Right kidney (tissue), 1 donor: ENCODE measurements around the gene ITPKC.

Experiments
- DNase-seq: peaks from one replicate; pipeline ENCODE4 v3.0.0-alpha.2; 2016

Gene ITPKC

DNA sequence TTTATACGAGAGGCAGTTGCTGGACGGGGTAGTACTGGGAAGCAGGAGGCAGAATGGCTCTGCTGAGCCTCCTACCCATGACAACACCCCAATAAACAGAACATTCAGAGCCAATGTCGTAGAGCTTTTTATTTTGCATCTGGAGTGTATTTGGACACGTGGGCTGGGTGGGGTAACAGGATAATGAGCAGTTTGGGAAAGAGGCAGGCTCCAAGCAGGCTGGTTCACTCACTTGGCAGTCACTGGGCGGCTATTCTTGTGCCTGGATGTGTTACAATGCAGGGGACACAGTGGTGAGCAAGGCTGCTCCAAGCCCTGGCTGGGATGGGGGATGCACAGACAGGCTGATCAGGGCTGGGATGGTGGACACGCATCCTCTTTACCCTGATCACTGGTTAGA is 23.8 kb downstream of the ITPKC start:
- DNase-seq, result no peak

DNA sequence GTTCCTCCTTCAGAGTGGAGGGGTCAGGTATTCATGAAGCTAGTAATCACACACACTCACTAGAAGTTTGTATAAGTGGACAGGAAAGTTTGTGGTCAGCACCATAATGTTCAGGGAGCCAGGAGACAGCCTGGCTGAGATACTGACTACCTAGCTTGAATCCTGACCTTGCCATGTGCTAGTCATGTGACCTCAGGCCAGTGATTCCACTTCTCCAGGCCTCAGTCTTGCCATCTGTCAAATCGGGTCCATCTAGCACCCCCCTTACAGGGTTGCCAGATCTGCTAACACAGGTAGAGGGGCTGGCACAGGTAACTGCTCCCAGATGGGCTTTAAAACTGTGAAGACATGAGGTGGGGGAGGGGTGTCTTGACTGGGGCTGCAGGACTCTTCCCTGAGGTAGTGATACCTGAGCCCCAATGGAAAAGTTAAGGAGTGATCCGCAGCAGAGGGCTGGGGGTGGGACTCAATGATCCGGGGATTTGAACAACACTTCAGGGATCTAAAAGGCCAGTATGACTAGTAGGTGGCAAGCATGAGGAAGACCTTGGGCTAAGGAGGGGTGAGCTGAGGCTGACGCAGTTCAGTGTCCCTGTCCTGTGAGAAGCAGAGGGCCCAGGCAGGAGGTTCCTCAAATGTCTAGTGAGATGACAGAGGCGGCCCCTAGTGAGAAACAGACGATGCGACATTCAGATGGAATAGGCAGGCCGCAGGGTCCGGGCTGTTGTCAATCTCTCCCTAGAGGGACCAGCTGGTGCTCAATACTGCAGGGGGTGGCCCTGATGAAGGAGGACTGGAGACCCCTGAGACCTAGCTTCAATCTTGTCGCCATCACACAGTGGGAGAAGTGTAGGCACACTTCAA is 24.8 kb downstream of the ITPKC start:
- no peak for DNase-seq

DNA sequence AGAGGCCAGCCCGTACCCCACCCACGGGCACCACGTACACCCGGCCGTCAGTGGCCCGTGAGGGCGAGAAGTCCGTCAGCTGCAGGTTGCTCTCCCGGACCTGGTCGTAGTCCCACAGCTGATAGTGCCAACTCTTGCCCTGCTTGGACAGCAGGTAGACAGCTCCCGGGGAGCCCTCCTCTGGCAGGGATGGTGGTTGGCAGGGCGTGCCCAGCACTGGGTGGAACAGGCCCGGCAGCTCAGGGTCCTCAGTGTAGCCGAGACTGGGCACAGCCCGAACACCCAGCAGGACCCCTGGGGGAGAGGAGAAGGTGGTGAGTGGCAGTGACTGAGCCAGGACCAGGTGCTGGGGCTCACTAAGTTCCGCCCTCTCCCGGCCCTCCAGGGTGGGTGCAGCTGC is 25.6 kb downstream of the ITPKC start:
- DNase-seq, result no peak

DNA sequence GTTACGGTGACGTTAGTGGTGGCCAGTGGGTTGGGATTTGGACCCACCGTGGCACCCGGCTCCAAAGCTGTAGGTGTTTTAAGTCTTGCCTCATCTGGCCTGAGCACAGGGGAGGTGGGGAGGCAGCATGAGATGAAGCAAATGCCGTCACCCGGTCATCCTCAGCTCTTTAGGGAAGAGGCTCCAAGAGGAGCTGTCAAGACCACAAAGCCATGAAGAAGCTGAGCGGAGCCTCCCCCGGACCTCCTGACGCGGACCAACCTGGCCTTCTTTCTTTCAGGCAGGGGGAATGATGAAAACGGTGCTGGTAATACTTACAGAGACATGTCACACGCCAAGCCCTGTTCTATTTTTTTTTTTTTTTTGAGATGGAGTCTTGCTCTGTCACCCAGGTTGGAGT is 26.0 kb downstream of the ITPKC start:
- DNase-seq, result no peak

DNA sequence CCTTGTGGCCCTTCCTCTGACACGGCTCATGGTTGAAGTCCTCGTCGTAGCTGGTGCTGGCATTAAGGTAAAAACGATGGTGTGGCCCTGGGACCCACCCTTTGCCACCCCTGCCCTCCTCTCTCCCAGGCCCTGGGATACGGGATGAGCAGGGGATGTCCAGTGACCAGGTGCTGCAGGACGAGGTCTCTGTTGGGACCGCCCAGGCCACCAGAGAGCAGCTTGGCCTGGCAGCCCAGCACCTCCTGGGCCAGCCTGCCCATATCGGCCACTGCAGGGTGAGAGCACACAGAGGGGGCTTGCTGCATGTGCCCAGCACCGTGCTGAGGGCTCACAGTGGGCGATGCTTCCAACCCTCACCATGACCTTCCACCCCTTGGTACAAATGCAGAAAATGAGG is 27.0 kb downstream of the ITPKC start:
- no peak for DNase-seq

DNA sequence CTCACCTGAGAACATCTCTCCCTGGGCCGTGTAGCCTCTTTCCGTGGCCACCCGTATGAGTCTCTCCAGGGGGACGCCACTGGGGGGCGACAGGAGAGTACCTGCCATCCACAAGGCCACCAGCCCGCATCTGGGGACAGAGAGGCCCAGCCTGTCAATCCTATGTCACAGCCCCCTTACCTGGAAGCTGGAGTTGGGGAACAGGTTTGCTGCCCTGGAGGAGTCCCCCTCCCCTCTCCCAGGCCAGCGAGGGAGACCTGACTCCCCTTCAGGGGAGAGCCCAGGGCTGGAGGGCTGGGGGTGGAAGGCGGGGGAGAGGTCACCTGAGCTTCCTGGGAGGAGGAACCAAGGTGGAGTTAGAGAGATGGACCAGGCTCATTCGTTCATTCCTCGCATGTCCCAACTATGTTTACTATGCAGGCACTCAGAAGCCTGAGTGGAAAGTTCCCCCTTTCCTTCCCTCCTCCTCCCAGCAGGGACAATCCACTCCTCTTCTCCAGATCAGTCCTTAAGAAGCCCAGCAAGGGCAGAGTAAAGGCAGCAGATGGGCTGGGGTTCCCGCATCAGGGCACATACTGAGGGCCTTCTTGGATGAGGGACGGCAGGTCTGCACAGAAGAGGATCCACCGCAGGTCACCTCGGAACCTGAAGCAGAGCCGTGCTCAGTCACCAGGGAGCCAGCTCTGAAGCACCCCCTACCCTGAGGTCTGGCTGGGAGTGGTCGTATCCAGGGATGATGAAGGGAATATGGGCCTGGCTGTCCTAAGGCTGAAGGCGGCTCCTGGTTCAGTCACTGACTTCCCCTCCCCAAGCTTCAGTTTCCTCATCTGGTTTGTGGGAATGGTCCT is 27.9 kb downstream of the ITPKC start:
- peak; percentile 30 for DNase-seq

DNA sequence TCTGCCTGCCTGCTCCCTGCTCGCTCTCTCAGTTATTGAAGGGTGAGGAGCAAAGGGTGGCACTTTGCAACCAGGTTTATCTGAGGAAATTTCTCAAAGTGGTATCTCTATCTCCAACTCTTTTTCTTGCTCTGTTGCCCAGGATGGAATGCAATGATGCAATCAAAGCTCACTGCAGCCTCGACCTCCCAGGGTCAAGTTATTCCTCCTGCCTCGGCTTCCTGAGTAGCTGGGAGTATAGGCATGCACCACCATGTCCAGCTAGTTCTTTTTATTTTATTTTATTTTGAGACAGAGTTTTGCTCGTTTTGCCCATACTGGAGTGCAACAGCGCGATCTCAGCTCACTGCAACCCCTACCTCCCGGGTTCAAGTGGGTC is 28.5 kb downstream of the ITPKC start:
- DNase-seq, result no peak

DNA sequence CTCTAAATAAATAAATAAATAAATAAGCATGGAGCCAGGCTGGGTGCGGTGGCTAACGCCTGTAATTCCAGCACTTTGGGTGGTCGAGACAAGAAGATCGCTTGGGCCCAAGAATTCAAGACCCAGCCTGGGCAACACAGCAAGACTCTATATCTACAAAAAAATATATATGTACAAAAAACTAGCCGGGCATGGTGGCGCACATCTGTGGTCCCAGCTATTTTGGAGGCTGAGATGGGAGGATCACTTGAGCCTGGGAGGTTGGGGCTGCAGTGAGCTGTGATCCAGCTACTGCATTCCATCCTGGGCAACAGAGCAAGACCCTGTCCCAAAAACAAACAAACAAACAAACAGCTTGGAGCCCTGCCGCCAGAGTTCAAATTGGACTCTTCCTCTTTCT is 30.6 kb downstream of the ITPKC start:
- DNase-seq, result no peak

DNA sequence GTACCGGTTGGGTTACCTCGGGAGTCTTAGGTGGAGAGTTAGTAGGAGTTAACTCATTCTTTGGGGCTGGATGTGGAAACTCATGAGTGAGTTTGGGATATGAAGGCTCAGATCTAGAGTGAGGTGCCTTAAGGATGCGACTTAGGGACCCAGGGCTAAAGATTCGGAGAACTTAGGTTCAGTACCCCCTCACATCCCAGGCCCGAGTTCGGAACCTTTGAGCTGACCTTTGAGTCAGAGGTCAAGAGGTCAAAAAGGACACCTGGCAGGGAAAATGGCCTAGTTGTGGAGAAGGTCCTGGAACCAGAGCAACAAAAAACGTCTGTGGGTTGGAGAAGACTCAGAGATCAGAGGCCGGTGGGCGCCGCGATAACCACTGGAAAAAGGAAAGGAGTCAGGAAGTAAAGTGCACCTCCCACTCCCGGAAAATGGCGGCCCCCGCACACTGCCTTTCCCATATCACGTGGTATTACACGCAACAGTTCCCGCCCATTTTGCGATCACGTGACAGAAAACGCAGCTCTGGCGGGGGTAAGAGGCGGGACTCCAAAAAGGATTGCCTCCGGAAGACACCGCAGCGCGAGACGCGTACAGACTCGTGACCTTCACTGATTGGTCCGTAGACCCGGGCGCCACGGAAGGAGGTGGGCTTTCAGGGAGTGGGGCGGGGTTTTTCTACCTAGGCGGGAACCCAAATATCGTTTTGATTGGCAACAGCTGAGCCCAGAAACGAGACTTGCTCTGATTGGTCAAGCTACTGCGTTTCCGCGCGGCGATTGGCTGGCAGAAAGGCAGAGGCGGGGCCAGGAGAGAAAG is 33.4 kb downstream of the ITPKC start, which contains the start of gene ACTMAP:
Gene ACTMAP, minus strand, starts transcription at position 420 of the 816 bp plus-strand sequence. CDS start 674 bp downstream, outside the sequence.
- DNase-seq, result no peak

DNA sequence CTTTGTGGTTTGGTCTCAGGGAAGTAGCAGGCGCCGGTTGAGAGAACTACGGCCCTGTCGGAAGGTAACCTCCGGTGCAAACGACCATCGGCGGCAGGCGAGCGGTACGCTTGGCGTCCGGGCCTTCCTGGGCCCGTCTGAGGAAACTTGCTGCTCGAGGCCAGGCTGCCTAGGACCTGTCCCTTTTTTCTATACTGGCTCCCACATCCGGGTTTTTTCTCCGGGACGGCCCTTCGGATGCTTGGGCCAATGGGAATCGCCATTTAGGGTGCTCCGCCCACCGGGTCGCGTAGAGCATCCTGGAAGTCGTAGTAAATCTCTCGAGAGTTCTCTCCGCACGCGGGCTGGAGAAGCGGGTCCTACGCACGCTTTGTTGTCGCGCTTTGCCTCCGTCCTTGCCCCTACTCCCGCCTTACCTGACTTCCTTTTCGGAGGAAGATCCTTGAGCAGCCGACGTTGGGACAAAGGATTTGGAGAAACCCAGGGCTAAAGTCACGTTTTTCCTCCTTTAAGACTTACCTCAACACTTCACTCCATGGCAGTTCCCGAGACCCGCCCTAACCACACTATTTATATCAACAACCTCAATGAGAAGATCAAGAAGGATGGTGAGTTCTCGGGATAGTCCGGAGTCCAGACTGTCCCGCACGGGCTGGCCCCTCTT is 34.1 kb downstream of the ITPKC start, which contains the start of gene SNRPA:
Gene SNRPA, plus strand, starts transcription at position 330 of the 664 bp plus-strand sequence. Its CDS starts 206 bp downstream, at position 536.
- peak; percentile 100 for DNase-seq

DNA sequence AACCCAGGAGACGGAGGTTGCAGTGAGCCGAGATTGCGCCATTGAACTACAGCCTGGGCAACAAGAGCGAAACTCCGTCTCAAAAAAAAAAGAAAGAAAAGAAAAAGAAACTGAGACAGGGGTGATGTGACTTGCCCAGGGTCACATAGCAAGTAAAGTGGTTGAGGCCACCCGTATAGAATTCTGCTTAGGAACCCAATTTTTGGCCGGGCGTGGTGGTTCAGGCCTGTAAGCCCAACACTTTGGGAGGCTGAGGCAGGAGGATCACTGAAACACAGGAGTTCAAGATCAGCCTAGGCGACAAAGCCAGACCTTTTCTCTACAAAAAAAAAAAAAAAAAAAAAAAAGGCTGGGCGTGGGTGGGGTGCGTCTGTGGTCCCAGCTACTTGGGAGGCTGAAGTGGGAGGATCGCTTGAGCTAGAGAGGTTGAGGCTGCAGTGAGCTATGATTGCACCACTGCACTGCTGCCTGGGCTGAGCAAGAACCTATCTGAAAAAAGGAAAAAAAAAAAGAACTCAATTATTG is 35.4 kb downstream of the ITPKC start:
- no peak for DNase-seq

DNA sequence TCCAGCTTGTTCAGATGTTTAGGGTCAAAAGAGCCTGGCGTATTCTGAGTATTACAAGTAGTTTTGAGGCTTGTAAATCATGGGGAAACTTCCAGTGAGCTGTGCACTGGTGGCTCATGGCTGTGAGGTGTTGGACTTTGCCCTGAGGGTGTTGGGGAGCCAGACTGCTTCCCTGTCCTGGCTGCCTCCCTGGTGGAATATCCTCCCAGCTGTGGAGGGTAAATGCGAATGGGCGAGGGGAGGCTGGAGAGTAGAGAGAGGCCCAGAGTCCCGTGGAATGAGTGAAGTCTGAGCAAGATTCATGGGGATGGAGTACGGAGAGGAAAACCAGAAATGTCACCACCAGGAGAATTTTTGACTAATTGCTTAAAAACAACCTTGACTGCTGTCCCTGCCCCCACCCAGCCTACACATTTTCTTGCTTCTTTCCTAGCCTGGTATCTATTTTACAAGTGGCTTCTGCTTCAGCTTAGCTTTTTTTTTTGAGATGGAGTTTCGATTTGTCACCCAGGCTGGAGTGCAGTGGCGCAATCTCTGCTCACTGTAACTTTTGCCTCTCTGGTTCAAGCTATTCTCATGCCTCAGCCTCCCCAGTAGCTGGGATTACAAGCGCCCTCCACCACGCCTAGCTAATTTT is 37.8 kb downstream of the ITPKC start:
- no peak for DNase-seq

DNA sequence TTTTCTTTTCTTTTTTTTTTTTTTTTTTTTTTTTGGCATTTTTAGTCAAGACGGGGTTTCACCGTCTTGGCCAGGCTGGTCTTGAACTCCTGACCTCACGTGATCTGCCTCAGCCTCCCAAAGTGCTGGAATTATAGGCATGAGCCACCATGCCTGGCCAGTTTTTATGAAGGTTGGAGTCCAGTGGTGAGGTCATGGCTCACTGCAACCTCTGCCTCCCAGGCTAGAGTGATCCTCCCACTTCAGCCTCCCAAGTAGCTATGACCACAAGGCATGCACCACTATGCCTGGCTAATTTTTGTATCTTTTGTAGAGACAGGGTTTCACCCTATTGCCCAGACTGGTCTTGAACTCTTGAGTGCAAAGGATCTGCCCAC is 38.3 kb downstream of the ITPKC start:
- DNase-seq, result no peak

DNA sequence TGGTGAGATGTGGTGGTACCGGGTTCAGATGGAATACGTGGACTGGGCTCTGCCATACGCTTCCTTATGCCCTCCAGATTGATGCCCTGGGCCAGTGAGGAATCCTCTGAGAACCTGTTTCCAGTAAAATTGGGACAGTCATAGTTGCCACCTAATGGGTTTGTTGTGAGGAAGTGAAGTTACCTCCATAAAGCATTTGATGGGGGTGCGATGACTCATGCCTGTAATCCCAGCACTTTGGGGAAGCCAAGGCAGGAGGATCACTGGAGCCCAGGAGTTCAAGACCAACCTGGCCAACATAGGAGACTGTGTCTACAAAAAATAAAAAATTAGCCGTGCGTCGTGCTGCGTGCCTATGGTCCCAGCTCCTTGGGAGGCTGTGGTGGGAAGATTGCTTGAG is 38.9 kb downstream of the ITPKC start:
- no peak for DNase-seq

DNA sequence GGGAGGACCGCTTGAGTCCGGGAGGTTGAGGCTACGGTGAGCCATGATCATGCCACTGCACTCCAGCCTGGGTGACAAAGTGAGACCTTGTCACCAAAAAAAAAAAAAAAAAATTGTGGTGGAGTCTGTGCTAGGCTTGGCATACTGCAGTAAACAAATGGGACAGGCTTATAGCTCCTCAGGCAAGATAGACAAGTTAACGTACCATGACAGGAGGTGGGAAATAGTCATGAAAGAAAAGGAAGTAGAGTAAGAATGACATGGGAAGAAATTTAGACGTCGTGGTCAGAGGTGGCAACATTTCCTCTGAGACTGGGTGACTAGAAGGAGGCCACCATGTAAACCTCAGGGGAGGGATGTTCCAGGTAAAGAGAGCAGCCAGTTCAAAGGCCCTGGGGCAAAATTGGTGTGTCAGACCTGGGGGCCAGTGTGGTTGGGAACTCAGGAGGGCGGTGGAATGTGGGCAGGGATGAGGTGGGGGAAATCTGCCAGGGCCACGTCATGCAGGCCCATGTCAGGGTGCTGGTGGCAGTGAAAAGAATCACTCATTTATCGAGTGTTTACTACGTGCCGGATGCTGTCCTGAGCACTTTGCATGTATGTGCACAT is 39.7 kb downstream of the ITPKC start:
- DNase-seq, result no peak

DNA sequence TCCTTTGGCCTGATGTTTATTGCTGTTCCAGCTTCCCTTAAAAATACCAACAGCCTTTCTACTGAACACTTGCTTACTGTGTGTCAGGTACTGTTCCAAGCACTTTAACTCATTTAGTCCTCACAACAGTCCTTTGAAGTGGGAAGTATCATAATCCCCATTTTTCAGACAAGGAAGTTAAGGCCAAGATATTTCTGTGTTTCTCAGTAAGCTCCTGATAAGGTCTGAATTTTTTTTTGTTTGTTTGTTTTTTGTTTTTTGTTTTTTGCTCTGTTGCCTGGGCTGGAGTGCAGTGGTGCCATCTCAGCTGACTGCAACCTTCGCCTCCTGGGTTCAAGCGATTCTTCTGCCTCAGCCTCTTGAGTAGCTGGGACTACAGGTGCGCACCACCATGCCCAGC is 41.6 kb downstream of the ITPKC start:
- DNase-seq, result no peak

DNA sequence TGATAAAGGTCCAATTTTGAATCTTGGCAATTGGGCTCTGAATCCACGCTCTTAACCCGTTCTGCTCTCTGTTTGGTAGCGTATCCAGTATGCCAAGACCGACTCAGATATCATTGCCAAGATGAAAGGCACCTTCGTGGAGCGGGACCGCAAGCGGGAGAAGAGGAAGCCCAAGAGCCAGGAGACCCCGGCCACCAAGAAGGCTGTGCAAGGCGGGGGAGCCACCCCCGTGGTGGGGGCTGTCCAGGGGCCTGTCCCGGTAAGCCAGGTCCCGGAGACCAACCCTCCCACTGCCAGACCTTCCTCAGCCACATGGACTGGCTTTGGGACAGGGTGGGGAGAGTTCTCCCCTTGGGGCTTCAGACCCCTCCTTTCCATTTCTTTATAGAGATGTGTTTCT is 42.4 kb downstream of the ITPKC start:
- DNase-seq, result no peak

DNA sequence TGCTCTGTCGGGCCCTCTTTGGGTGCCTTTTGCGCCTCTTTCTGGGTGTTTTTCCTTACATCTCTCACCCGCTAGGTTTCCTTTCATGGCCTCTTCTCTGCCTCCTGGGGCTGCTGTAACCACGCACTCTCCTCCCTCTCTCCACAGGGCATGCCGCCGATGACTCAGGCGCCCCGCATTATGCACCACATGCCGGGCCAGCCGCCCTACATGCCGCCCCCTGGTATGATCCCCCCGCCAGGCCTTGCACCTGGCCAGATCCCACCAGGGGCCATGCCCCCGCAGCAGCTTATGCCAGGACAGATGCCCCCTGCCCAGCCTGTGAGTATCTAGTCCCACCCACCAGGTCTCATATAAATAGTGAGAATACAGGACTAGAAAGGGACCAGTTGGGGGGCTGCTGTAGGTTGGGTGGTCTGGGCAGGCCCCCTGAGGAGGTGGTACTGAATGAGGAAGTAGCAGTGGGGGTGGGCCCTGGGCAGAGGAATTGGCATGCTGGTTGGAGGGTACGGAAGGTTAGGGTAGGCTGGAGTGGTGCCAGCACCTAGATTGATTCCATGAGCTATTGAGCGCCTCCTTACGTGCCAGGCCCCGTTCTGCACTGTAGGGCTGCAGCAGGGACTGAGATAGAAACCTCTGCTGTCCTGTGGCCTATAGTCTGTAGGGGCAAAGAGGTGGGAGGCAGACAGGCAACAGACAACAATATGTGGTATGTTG is 46.0 kb downstream of the ITPKC start:
- DNase-seq, result no peak

DNA sequence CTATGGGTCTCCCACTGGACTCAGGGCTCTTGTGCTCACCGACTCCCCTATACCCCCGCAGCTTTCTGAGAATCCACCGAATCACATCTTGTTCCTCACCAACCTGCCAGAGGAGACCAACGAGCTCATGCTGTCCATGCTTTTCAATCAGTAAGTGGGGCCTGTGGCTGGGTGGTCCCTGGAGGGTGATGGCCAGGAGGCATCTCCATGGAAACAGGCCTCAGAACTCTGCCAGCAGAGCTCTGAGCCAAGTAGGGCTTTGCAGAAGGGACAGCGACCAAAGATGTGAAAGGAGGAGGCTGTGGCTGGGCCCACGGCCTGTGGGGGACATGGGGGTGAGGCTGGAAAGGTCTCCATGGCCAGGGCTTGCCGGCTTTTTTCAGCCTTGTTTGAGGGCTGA is 46.6 kb downstream of the ITPKC start:
- no peak for DNase-seq

DNA sequence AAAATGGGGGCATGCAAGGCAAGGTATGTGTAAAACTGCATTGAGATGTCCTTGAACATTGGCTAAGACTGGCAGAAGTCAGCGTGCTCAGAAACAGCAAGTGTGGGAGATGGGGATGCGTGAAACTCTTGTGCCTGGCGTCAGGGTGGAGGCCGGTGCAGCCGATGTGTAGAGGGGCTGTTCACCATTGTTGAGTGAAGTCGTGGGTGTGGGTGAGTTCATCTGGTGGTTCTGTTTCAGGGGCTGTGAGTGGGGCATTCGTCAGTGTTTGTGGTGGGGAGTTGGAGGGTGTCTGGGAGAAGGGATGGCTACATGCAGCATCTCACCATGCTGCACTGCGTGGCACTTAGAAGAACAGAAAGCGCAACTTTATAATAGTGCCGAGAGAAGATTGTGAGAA is 47.1 kb downstream of the ITPKC start:
- DNase-seq, result no peak
